CD1c-positive myeloid dendritic cell (primary cell): Measurements from ENCODE around the gene ELMOD1.

Experiments used
- DNase-seq: peaks from one replicate; pipeline ENCODE4 v3.0.0-alpha.2; 2016; ENCODE audit errors: extremely low spot score

ELMOD1 gene

GRCh38 chr11:107688322-107688918 is 97.5 kb downstream of the ELMOD1 start:
- DNase-seq, result no peak

GRCh38 chr11:107689317-107690202 is 98.6 kb downstream of the ELMOD1 start:
- DNase-seq, result peak; percentile 68

- DNase-seq, result no peak
Observed at GRCh38 chr11:107691000-107691750, 100.2 kb downstream of the ELMOD1 start.

- no peak for DNase-seq
Observed at GRCh38 chr11:107695446-107695845, 104.5 kb downstream of the ELMOD1 start.

GRCh38 chr11:107696140-107696539 is 105.2 kb downstream of the ELMOD1 start:
- DNase-seq, result no peak

- no peak for DNase-seq
Observed at GRCh38 chr11:107697291-107697690, 106.3 kb downstream of the ELMOD1 start.

- no peak for DNase-seq
Observed at GRCh38 chr11:107699371-107700285, 108.7 kb downstream of the ELMOD1 start.

- no peak for DNase-seq
Observed at GRCh38 chr11:107702109-107702660, 111.2 kb downstream of the ELMOD1 start.

GRCh38 chr11:107702723-107703122 is 111.8 kb downstream of the ELMOD1 start:
- no peak for DNase-seq

GRCh38 chr11:107704451-107704850 is 113.5 kb downstream of the ELMOD1 start:
- DNase-seq, result no peak

- DNase-seq, result no peak
Observed at GRCh38 chr11:107705027-107705426, 114.1 kb downstream of the ELMOD1 start.

GRCh38 chr11:107706531-107706930 is 115.6 kb downstream of the ELMOD1 start:
- DNase-seq, result no peak

- DNase-seq, result no peak
Observed at GRCh38 chr11:107707215-107707671, 116.3 kb downstream of the ELMOD1 start.

GRCh38 chr11:107707807-107708206 is 116.9 kb downstream of the ELMOD1 start:
- no peak for DNase-seq

GRCh38 chr11:107708792-107709191 is 117.8 kb downstream of the ELMOD1 start:
- no peak for DNase-seq

- no peak for DNase-seq
Observed at GRCh38 chr11:107710301-107710700, 119.4 kb downstream of the ELMOD1 start.

- no peak for DNase-seq
Observed at GRCh38 chr11:107711861-107712755, 121.2 kb downstream of the ELMOD1 start, which contains the start of gene SLN. Gene SLN, minus strand, starts transcription at chr11:107712056.

GRCh38 chr11:107713009-107713408 is 122.1 kb downstream of the ELMOD1 start:
- DNase-seq, result no peak
